NCI-H345 treated with DMSO at 0.1 percent for 48 hours (cell line): ENCODE data around the gene ELOVL6.
"Not testable (repeated sequence)": the region's sequence is repeated elsewhere in the genome, so short reads cannot be mapped to it uniquely, and the experiment has no call there.

Experiments used
- DNase-seq: peaks from one replicate; lab custom pipeline; 2025; ENCODE audit not compliant: unreplicated experiment; lab: John Stamatoyannopoulos, UW

The ELOVL6 gene

GRCh38 chr4:110163327-110164069 is 34.9 kb downstream of the ELOVL6 start:
- DNase-seq: no peak

GRCh38 chr4:110160618-110161017 is 37.8 kb downstream of the ELOVL6 start:
- DNase-seq: no peak

- DNase-seq: no peak
Measured at GRCh38 chr4:110159541-110159940, 38.9 kb downstream of the ELOVL6 start.

DNA sequence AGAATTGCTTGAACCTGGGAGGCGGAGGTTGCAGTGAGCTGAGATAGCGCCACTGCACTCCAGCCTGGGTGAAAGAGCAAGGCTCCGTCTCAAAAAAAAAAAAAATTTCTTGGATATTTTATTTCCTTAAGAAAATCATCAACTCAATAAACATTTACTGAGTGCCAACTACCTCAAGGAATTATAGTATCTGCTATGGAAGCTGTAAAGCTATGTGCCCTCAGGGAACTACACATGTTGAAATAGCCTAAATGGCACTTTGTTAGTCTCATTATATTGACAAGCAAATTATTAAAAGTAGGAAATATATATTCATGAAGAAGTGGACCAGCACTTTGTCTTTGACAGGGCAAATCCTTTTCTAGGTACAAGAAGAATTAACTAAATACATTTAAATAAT is 40.8 kb downstream of the ELOVL6 start:
- no peak for DNase-seq

- DNase-seq: not testable (repeated sequence)
Measured at GRCh38 chr4:110157166-110157565, 41.2 kb downstream of the ELOVL6 start.

- DNase-seq: no peak
Measured at GRCh38 chr4:110156442-110156841, 42.0 kb downstream of the ELOVL6 start.

GRCh38 chr4:110155654-110156053 is 42.8 kb downstream of the ELOVL6 start:
- DNase-seq: no peak

GRCh38 chr4:110154582-110154981 is 43.8 kb downstream of the ELOVL6 start:
- no peak for DNase-seq

DNA sequence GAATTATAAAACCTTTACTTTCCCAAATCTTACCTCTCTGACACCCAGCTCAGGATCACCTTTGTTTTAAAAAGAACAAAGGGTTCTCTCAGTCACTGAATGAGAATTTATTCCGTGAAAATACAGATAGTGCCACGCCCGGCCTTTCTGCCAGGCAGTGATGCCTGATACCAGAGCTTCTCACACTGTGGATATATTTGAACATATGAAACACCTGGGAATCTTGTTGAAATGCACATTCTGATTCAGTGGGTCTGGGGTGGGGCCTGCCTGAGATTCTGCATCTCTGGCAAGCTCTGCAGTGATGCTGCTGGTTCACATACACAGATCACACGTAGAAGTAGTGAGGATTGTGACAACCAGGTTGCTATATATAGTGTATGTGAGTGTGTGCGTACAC is 46.0 kb downstream of the ELOVL6 start:
- no peak for DNase-seq

DNA sequence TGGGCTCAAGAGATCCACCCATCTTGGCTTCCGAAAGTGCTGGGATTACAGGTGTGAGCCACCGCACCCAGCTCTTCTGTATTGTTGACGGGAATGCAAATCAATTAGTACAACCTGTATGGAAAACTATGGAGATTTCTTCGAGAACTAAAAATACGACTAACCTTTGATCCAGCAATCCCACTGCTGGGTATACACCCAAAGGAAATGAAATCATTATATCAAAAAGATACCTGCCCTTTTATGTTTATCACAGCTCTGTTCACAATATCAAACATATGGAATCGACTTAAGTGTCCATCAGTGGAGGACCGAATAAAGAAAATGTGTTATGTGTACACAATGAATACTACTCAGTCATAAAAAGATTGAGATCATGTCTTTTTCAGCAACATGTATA is 49.3 kb downstream of the ELOVL6 start:
- DNase-seq: no peak

DNA sequence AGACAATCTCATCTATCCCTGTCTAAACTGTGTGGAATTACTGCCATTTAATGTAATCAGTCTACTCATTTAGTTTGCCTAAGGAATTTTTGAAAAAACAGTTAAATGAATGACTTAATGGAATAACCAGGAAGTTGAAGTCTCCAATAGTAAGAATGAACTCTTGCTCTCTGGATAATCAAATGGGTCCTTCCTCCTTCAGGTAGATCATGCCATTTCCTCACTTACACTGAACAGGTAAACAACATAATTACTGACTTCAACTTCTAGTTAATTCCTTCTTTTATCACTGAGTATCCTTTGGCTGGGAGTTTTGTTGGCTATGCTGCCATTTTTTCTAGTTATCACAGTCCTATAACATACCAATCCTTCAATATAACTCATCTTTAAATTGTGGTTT is 56.0 kb downstream of the ELOVL6 start:
- DNase-seq: no peak

- no peak for DNase-seq
Measured at GRCh38 chr4:110139815-110140214, 58.6 kb downstream of the ELOVL6 start.

GRCh38 chr4:110139111-110139510 is 59.3 kb downstream of the ELOVL6 start:
- DNase-seq: no peak

DNA sequence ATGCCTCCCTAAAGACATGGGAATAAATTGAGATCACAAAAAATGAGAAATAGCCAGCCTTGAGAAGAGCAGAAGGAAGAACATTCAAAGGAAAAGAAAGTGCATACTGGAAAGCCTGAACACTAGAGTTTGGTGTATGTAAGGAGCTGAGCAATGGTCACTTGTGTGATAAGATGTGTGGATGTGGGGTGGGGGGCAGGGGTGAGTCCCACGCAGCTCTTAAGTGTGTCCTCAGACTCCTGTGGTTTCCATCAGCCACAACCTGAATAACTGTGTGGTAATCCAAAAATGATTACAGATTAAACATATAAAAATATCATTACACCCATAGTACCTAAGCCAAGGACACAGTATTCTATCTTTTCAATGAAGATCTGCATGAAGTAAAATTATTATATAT is 59.9 kb downstream of the ELOVL6 start:
- DNase-seq: no peak

DNA sequence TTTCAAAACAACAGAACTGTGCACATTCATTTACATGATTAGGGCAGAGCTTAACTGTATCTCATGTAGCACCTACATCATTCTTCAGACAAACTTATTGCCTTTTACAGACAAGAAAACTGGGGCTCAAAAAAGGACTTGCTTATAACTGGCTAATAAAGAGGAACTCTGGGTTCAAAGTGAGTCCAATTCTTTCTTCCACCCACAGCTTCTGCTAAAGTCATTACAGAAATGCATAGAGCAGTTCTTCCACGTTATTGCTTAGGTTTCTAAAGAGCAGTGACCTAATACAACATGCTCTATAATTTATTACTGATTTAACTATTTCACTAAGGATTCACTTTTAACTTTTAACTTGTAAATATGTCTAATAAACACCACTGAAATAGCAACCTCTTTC is 60.6 kb downstream of the ELOVL6 start:
- no peak for DNase-seq

GRCh38 chr4:110135523-110135922 is 62.9 kb downstream of the ELOVL6 start:
- DNase-seq: no peak

DNA sequence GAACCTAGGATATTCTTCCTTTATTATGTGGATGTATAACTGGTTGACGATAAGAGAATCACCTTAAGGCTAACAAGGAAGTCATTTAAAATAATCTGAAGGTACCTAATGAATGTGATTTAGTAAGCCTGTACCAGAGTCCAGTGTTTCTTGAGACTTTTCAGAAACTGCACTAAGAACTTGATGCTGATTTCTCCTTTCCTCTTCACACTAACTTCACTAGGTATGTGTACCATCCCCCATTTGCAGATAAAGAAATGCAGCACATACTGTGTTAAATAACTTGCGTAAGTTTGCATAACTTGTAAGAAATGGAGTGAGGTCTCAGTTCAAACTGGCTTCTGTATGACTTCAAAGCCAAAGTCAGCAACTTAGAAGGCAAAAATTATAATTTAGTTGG is 63.3 kb downstream of the ELOVL6 start:
- no peak for DNase-seq

DNA sequence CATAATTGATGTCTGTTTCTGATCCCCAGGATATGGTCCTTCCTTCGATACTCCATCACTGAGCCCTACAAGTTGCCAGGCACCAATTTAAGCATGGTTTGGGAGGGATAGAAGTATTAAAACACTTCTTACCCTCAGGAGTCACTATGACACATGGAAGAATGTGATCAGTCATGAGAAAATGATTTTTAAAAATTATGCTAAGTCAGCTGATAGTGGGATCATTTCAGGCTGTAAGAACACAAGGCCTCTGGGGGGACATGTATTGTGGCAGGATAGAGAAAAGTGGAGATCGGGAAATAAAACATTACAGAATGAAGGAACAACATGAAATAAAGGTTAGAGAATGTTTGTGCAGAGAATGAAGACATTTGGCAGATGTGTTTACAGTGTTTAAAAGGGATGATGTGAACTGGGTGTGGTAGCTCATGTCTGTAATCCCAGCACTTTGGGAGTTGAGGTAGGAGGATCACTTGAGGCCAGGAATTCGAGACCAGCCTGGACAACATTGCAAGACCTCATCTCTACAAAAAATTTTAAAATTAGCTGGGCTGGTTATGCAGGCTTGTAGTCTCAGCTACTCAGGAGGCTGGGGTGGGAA is 64.0 kb downstream of the ELOVL6 start:
- DNase-seq: no peak

- no peak for DNase-seq
Measured at GRCh38 chr4:110132816-110133719, 65.3 kb downstream of the ELOVL6 start.

DNA sequence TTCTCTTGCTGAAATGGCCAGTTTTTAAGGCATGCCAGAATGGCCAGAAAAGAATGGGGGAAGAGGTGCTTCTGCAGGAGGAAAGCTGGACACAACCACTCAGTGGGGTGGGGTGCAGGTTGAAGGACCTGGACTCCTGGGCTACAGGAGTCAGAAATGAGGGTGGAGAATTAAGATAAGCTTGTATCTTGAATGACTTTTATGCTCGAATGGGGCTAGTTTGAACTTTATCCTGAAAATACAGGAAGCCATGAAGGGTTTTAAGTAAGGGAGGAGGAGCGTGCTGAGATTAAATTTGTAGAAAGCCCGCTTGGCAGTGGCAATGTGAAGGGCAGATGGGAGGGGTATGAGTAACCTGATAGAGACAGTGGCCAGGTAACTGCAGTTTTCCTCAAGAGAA is 66.5 kb downstream of the ELOVL6 start:
- DNase-seq: no peak

GRCh38 chr4:110130576-110131358 is 67.6 kb downstream of the ELOVL6 start:
- DNase-seq: no peak
